H1 (cell line): Measurements from ENCODE around the gene ANKS1B. TPM values are rescaled to one million over a fixed set of nuclear protein-coding genes. Genes with fewer than 3 reads are reported as not detected.

Experiments
- CTCF ChIA-PET: fragments of 300-600 bp; sonication (Branson Sonifier 250); formaldehyde crosslinking; loops from one replicate; lab custom pipeline; 2021; ENCODE audit not compliant: partially characterized antibody; lab: Charles Lee
- POLR2A ChIA-PET: fragments of 300-600 bp; sonication (Branson Sonifier 250); formaldehyde crosslinking; loops from one replicate; lab custom pipeline; 2021; ENCODE audit warnings: inconsistent platforms; ENCODE audit not compliant: partially characterized antibody; lab: Charles Lee
- DNase-seq, 2 experiments: peaks; one replicate each; pipeline versions ENCODE4 v3.0.0 to v3.0.0-alpha.2; 2010 to 2022; ENCODE audit warnings: low spot score in 2 of 2, low read depth in 1 of 2, mixed read lengths in 1 of 2
- FAIRE-seq: peaks from 2 replicates; lab custom pipeline; 2011; peaks lifted over from hg19 to GRCh38; lab: Jason Lieb, UNC
- H2AFZ ChIP-seq: 2 replicates; pipeline ENCODE4 v1.8.1; 2012; ENCODE audit warnings: low read length, inconsistent platforms
- H2AK5ac ChIP-seq: 2 replicates; pipeline ENCODE4 v1.6.1; 2013; ENCODE audit warnings: low read depth, low read length
- H2BK120ac ChIP-seq: replicated peaks from 2 replicates; pipeline ENCODE3; 2013; ENCODE audit warnings: low read depth, low read length, inconsistent platforms
- H2BK12ac ChIP-seq: 2 replicates; pipeline ENCODE4 v1.6.1; 2013; ENCODE audit warnings: low read depth, low read length
- H2BK15ac ChIP-seq: 2 replicates; pipeline ENCODE4 v1.6.1; 2013; ENCODE audit warnings: low read length
- H2BK20ac ChIP-seq: 2 replicates; pipeline ENCODE4 v1.6.1; 2013; ENCODE audit warnings: low read length
- H2BK5ac ChIP-seq: 2 replicates; pipeline ENCODE4 v1.6.1; 2013; ENCODE audit warnings: low read depth, low read length
- H3K14ac ChIP-seq: 2 replicates; pipeline ENCODE4 v1.6.1; 2013; ENCODE audit warnings: inconsistent platforms; ENCODE audit not compliant: insufficient read length
- H3K18ac ChIP-seq: 2 replicates; pipeline ENCODE4 v1.6.1; 2013; ENCODE audit warnings: low read length; ENCODE audit errors: extremely low read depth
- H3K23ac ChIP-seq: 2 replicates; pipeline ENCODE4 v1.6.1; 2013; ENCODE audit warnings: inconsistent platforms; ENCODE audit not compliant: insufficient read length
- H3K23me2 ChIP-seq: 2 replicates; pipeline ENCODE4 v1.6.1; 2013; ENCODE audit warnings: low read depth, low read length
- H3K27ac ChIP-seq: 2 replicates; pipeline ENCODE4 v1.6.1; 2011; ENCODE audit warnings: low read depth, low read length, inconsistent platforms
- H3K27me3 ChIP-seq, 4 experiments: replicated peaks in 1 of 4; 1 replicate in 1 of 4; 2 replicates in 3 of 4; pipeline versions ENCODE4 v1.6.1 to v1.8.1; 2011 to 2013; ENCODE audit warnings: low read length in 3 of 4, mild to moderate bottlenecking in 3 of 4, inconsistent platforms in 2 of 4, mixed read lengths in 2 of 4, moderate library complexity in 1 of 4; ENCODE audit not compliant: control insufficient read depth in 3 of 4, insufficient read depth in 3 of 4; ENCODE audit errors: extremely low read depth in 1 of 4
- H3K36me3 ChIP-seq, 4 experiments: 2 replicates each; pipeline versions ENCODE4 v1.6.1 to v1.8.1; 2011 to 2013; ENCODE audit warnings: mild to moderate bottlenecking in 4 of 4, low read length in 3 of 4, moderate library complexity in 2 of 4, control low read depth in 1 of 4, inconsistent platforms in 1 of 4; ENCODE audit not compliant: insufficient read depth in 4 of 4, control insufficient read depth in 2 of 4
- H3K4ac ChIP-seq: replicated peaks from 2 replicates; pipeline ENCODE3; 2013; ENCODE audit warnings: low read length, low read depth, mixed read lengths, inconsistent platforms; ENCODE audit not compliant: insufficient read length
- H3K4me1 ChIP-seq, 4 experiments: replicated peaks in 1 of 4; 1 replicate in 1 of 4; 2 replicates in 3 of 4; pipeline versions ENCODE4 v1.6.1 to v1.8.1; 2011 to 2013; ENCODE audit warnings: low read length in 3 of 4, inconsistent platforms in 2 of 4, mixed read lengths in 1 of 4; ENCODE audit not compliant: insufficient read depth in 4 of 4, control insufficient read depth in 3 of 4
- H3K4me2 ChIP-seq, 2 experiments: 2 replicates each; pipeline versions ENCODE4 v1.6.1 to v1.8.1; 2011 to 2013; ENCODE audit warnings: low read depth in 2 of 2, low read length in 2 of 2, control low read depth in 1 of 2, inconsistent platforms in 1 of 2, mild to moderate bottlenecking in 1 of 2; ENCODE audit not compliant: insufficient read depth in 1 of 2
- H3K4me3 ChIP-seq, 4 experiments: fragments of 200-600, 300-600 bp in 1 of 4; sonication (generic), shearing (Covaris generic), sonication (Bioruptor Twin) in 1 of 4; 2 replicates each; pipeline versions ENCODE4 v1.5.1 to v1.8.1; 2011 to 2016; ENCODE audit warnings: low read length in 4 of 4, low read depth in 3 of 4, control low read depth in 2 of 4, inconsistent platforms in 2 of 4, mild to moderate bottlenecking in 2 of 4, mixed read lengths in 1 of 4, moderate library complexity in 1 of 4; ENCODE audit not compliant: insufficient read depth in 2 of 4; ENCODE audit errors: extremely low read depth in 1 of 4
- H3K56ac ChIP-seq: replicated peaks from 2 replicates; pipeline ENCODE3; 2013; ENCODE audit warnings: low read depth, mild to moderate bottlenecking, mixed read lengths, low read length, inconsistent platforms; ENCODE audit not compliant: insufficient read length
- H3K79me1 ChIP-seq: 2 replicates; pipeline ENCODE4 v1.6.1; 2013; ENCODE audit warnings: low read depth, low read length, control low read depth
- H3K79me2 ChIP-seq, 2 experiments: 2 replicates each; pipeline versions ENCODE4 v1.6.1 to v1.8.1; 2012 to 2013; ENCODE audit warnings: low read length in 2 of 2, mild to moderate bottlenecking in 2 of 2, inconsistent platforms in 1 of 2; ENCODE audit not compliant: insufficient read depth in 2 of 2, control insufficient read depth in 1 of 2
- H3K9ac ChIP-seq, 4 experiments: replicated peaks in 1 of 4; 1 replicate in 1 of 4; 2 replicates in 3 of 4; pipeline versions ENCODE4 v1.6.1 to v1.8.1; 2011 to 2013; ENCODE audit warnings: low read depth in 3 of 4, low read length in 3 of 4, control low read depth in 2 of 4, mild to moderate bottlenecking in 2 of 4, moderate library complexity in 2 of 4, inconsistent platforms in 1 of 4; ENCODE audit errors: extremely low read depth in 1 of 4
- H3K9me3 ChIP-seq, 2 experiments: 2 replicates each; pipeline versions ENCODE4 v1.6.1 to v1.8.1; 2012 to 2013; ENCODE audit warnings: mild to moderate bottlenecking in 2 of 2, moderate library complexity in 2 of 2, control low read depth in 1 of 2, inconsistent platforms in 1 of 2, low read depth in 1 of 2, low read length in 1 of 2, mixed read lengths in 1 of 2; ENCODE audit not compliant: insufficient read depth in 2 of 2
- H4K20me1 ChIP-seq, 2 experiments: replicated peaks in 1 of 2; 2 replicates each; pipeline versions ENCODE3 to v1.8.1; 2011 to 2013; ENCODE audit warnings: inconsistent platforms in 2 of 2, low read length in 2 of 2, mild to moderate bottlenecking in 1 of 2; ENCODE audit not compliant: insufficient read depth in 2 of 2, control insufficient read depth in 1 of 2
- H4K5ac ChIP-seq: 2 replicates; pipeline ENCODE4 v1.6.1; 2013; ENCODE audit warnings: low read length, low read depth, mixed read lengths, inconsistent platforms; ENCODE audit not compliant: insufficient read length
- H4K8ac ChIP-seq: 2 replicates; pipeline ENCODE4 v1.8.0; 2013; ENCODE audit warnings: mild to moderate bottlenecking, moderate library complexity, low read length, inconsistent platforms; ENCODE audit not compliant: insufficient read depth; ENCODE audit errors: extremely low read depth
- H4K91ac ChIP-seq: replicated peaks from 2 replicates; pipeline ENCODE3; 2013; ENCODE audit warnings: low read length, mixed read lengths, inconsistent platforms; ENCODE audit not compliant: insufficient read length
- ASH2L ChIP-seq: fragments of 200-600, 300-600 bp; sonication (generic); IDR thresholded peaks from one replicate; pipeline ENCODE4 v1.7.1; 2017; ENCODE audit warnings: low read length
- CHD2 ChIP-seq: IDR thresholded peaks from 2 replicates; pipeline ENCODE4 v1.6.1; 2012; ENCODE audit warnings: low read length, improper control_type of control experiment
- CREB1 ChIP-seq: IDR thresholded peaks from 2 replicates; pipeline ENCODE4 v1.6.1; 2012; ENCODE audit warnings: inconsistent platforms
- EP300 ChIP-seq, 2 experiments: IDR thresholded peaks; 1 replicate in 1 of 2; 2 replicates in 1 of 2; pipeline ENCODE4 v1.6.1; 2011 to 2012; ENCODE audit warnings: low read depth in 2 of 2, low read length in 2 of 2, mild to moderate bottlenecking in 2 of 2, borderline replicate concordance in 1 of 2, inconsistent platforms in 1 of 2, moderate library complexity in 1 of 2
- GTF2F1 ChIP-seq: IDR thresholded peaks from 2 replicates; pipeline ENCODE4 v1.6.1; 2012; ENCODE audit warnings: low read depth, low read length, improper control_type of control experiment, borderline replicate concordance
- JUND ChIP-seq: IDR thresholded peaks from 2 replicates; pipeline ENCODE4 v1.6.1; 2011; ENCODE audit warnings: mild to moderate bottlenecking, improper control_type of control experiment, low read length
- KDM1A ChIP-seq: fragments of 200-600, 300-600 bp; sonication (generic); IDR thresholded peaks from 2 replicates; pipeline ENCODE4 v1.7.1; 2016; ENCODE audit warnings: mild to moderate bottlenecking, low read length, borderline replicate concordance
- KDM4A ChIP-seq: IDR thresholded peaks from one replicate; pipeline ENCODE4 v1.7.1; 2012; ENCODE audit warnings: low read depth, mild to moderate bottlenecking, moderate library complexity, low read length, inconsistent platforms; ENCODE audit not compliant: severe bottlenecking
- KDM5A ChIP-seq: fragments of 200-600 bp; IDR thresholded peaks from 2 replicates; pipeline ENCODE4 v1.7.1; 2012; ENCODE audit warnings: mild to moderate bottlenecking, low read length, inconsistent platforms, mixed read lengths
- PHF8 ChIP-seq: fragments of 200-600 bp; sonication (generic); conservative IDR thresholded peaks from 2 replicates; pipeline ENCODE4 v1.7.1; 2012; ENCODE audit warnings: low read depth, mild to moderate bottlenecking, inconsistent platforms, low read length, moderate library complexity
- ZNF274 ChIP-seq: IDR thresholded peaks from 2 replicates; pipeline ENCODE4 v1.7.0; 2012; ENCODE audit warnings: low read length, borderline replicate concordance; ENCODE audit errors: extremely low read depth
- WGBS, 2 experiments: shearing (Covaris generic) in 1 of 2; methylation state at CpG; one replicate each; pipeline versions ENCODE4 v1.1.6 to v1.1.7; 2013 to 2015; ENCODE audit warnings: low lambda C conversion rate in 2 of 2, mixed read lengths in 2 of 2, inconsistent platforms in 1 of 2, low coverage in 1 of 2, missing lambda C conversion rate in 1 of 2; ENCODE audit not compliant: insufficient replicate concordance in 2 of 2, insufficient coverage in 1 of 2, insufficient read length in 1 of 2; ENCODE audit errors: extremely low coverage in 1 of 2, missing lambda C conversion rate in 1 of 2; 5-methylcytosine and 5-hydroxymethylcytosine counted together
- polyA plus RNA-seq, 7 experiments: library from polyadenylated mRNA; depleted of rRNA in 3 of 7; stranded (reverse) in 5 of 7; unstranded in 2 of 7; fragments of >200 nt in 5 of 7; fragments of 200-250 nt in 2 of 7; gene quantifications; 1 replicate in 5 of 7; 2 replicates in 1 of 7; 4 replicates in 1 of 7; pipeline versions ENCODE4 v1.2.1 to v1.2.3, GENCODE V29; 2011 to 2013; ENCODE audit warnings: missing spikeins in 2 of 7, mixed read lengths in 2 of 7
- total RNA-seq: library from RNA; stranded (reverse); fragmentation: NEBNext Ultra II Directional; extraction: Animal tissue kit (Norgen Biotek cat#: 25700); gene quantifications from 2 replicates; pipeline ENCODE4 v1.2.1, GENCODE V29; 2021

ANKS1B gene
- total and polyA plus RNA-seq, 2 of the 8 experiments (the other 6 are each of a cell fraction or from before 2014, with no cell fraction given) = 2.7 to 6.1 TPM

- H2BK15ac ChIP-seq = no peak overlapping the region
- H3K4me1 ChIP-seq = no peaks in the 10 kb centered on the region
- no peak overlapping the region for H3K18ac ChIP-seq
- ChIA-PET CTCF (interaction anchor here (5.9 kb wide), 1 partner anchor 15 kb away, joined by 32 read pairs; no protein-coding TSS in a partner anchor), POLR2A (no interaction called here)
- H3K79me2 ChIP-seq = no peaks in the 10 kb centered on the region
- no peaks in the 10 kb centered on the region for H4K20me1 ChIP-seq
- no peak overlapping the region for H3K56ac ChIP-seq
- no peak overlapping the region for H4K91ac ChIP-seq
- H2BK120ac ChIP-seq = no peak overlapping the region
- no peak overlapping the region for H2AFZ ChIP-seq
- DNase-seq = no peak
- H3K9ac ChIP-seq = no peak overlapping the region
- H3K36me3 ChIP-seq = no peaks in the 10 kb centered on the region
- no peak overlapping the region for H3K4ac ChIP-seq
- H3K27ac ChIP-seq = no peak overlapping the region
- FAIRE-seq = no peak
- H3K4me3 ChIP-seq = no peak overlapping the region
- H3K14ac ChIP-seq = no peak overlapping the region
- peaks cover 0 to 3% (median 0%) of the 10 kb centered on the region in 4 experiments; a peak in 1 of 7 replicates for H3K27me3 ChIP-seq
- H3K23me2 ChIP-seq = no peaks in the 10 kb centered on the region
- 84% methylated on average over 5 of the region's 5 CpGs; no CpG with 5 or more reads in 1 of the 2 experiments for WGBS, 2 experiments
- H2AK5ac ChIP-seq = no peak overlapping the region
- no peaks in the 10 kb centered on the region for H3K9me3 ChIP-seq
- no peak overlapping the region for H4K5ac ChIP-seq
- H4K8ac ChIP-seq = no peak overlapping the region
- H2BK20ac ChIP-seq = no peak overlapping the region
- no peak overlapping the region for H3K4me2 ChIP-seq
- no peak for TF ChIP-seq PHF8
- TF ChIP-seq JUND = no peak
- TF ChIP-seq KDM1A = no peak
- TF ChIP-seq CREB1 = no peak
- TF ChIP-seq GTF2F1 = no peak
- TF ChIP-seq KDM4A = no peak
- TF ChIP-seq CHD2 = no peak
- no peak for TF ChIP-seq KDM5A
- no peak for TF ChIP-seq ASH2L
- no peak for TF ChIP-seq EP300 (IDR thresholded peaks at IDR 0.05; ENCODE audit: borderline replicate concordance in 1 of 2, low read depth in 2 of 2, low read length in 2 of 2)
- TF ChIP-seq ZNF274 = no peak
- TF ChIP-seq, all 59 proteins: peak for 0
- Histone ChIP-seq H2BK12ac (no peak overlapping the region), H3K79me1 (no peaks in the 10 kb centered on the region), H3K23ac (no peak overlapping the region), H2BK5ac (no peak overlapping the region)
These were observed 927.1 kb downstream of the ANKS1B start for GRCh38 chr12:99057670-99058069.
